MM.1S (cell line): ENCODE results near the gene DBN1.

ENCODE experiments used
- CTCF ChIP-seq: fragments of 300-600 bp; sonication (generic); IDR thresholded peaks from 2 replicates; pipeline ENCODE4 v1.5.1; 2016; ENCODE audit warnings: antibody characterized with exemption, low read length, mixed read lengths
- EZH2 ChIP-seq: fragments of 300-600 bp; sonication (generic); optimal IDR thresholded peaks from 2 replicates; pipeline ENCODE3; 2017; ENCODE audit warnings: low read depth, mild to moderate bottlenecking, antibody characterized with exemption, low read length, mixed read lengths
- EZH2phosphoT487 ChIP-seq: fragments of 300-600 bp; sonication (generic); IDR thresholded peaks from 2 replicates; pipeline ENCODE4 v1.6.1; 2018; ENCODE audit warnings: antibody characterized with exemption, low read length

GRCh38 chr5:177520271-177520670, 46.8 kb upstream of the DBN1 start:
- TF ChIP-seq CTCF: no peak
- TF ChIP-seq EZH2: no peak
- TF ChIP-seq EZH2phosphoT487: no peak
